ENCODE measurements around the gene CHST11. TPM values are rescaled to one million over a fixed set of nuclear protein-coding genes. Genes with fewer than 3 reads are reported as not detected.
A peak's percentile ranks its signal among the peaks of the same experiment; 100 is the strongest.

Gene CHST11
- total RNA-seq, 4 donors from 2014 or later = 20.8 to 56.7 (median 26.5) TPM

- Histone ChIP-seq H3K4me1 (peaks cover 0 to 46% (median 14%) of the 10 kb centered on the region in 4 donors), H3K27ac (no peak overlapping the region), H3K9me3 (no peaks in the 10 kb centered on the region), H3K27me3 (no peaks in the 10 kb centered on the region), H3K36me3 (no peaks in the 10 kb centered on the region), H3K4me3 (no peak overlapping the region)
- no peak for DNase-seq (ENCODE audit: low spot score in 2 of 2)
- 86 to 88% methylated on average over 8 of the region's 8 CpGs for whole genome bisulfite sequencing, 2 donors
- TF ChIP-seq CTCF (IDR thresholded peaks at IDR 0.05) = no peak
Observed at GRCh38 chr12:104738331-104738730, 281.6 kb downstream of the CHST11 start.

GRCh38 chr12:104738776-104739642, 282.3 kb downstream of the CHST11 start:
- H3K9me3 ChIP-seq = no peaks in the 10 kb centered on the region
- no peak for TF ChIP-seq POLR2A (IDR thresholded peaks at IDR 0.05)
- TF ChIP-seq CTCF (IDR thresholded peaks at IDR 0.05) = no peak
- no peak for TF ChIP-seq EP300 (IDR thresholded peaks at IDR 0.05)
- H3K4me1 ChIP-seq = peaks cover 0 to 46% (median 14%) of the 10 kb centered on the region in 4 donors
- H3K36me3 ChIP-seq = no peaks in the 10 kb centered on the region
- H3K27ac ChIP-seq = no peak overlapping the region
- no peak for DNase-seq (ENCODE audit: low spot score in 2 of 2)
- WGBS, 2 donors = 94 to 95% methylated on average over 14 of the region's 14 CpGs
- no peak overlapping the region for H3K4me3 ChIP-seq
- H3K27me3 ChIP-seq = no peaks in the 10 kb centered on the region

- Histone ChIP-seq H3K27ac (peak overlapping the region in 3 of 4 donors; percentile 42 to 63 (median 43)), H3K36me3 (no peaks in the 10 kb centered on the region), H3K4me3 (no peak overlapping the region), H3K27me3 (no peaks in the 10 kb centered on the region), H3K9me3 (no peaks in the 10 kb centered on the region), H3K4me1 (peaks cover 0 to 43% (median 14%) of the 10 kb centered on the region in 4 donors)
- peak in 1 of 2 donors; percentile 65 for TF ChIP-seq EP300 (IDR thresholded peaks at IDR 0.05)
- no peak for TF ChIP-seq CTCF (IDR thresholded peaks at IDR 0.05)
- 73 to 80% methylated on average over 6 of the region's 6 CpGs for WGBS, 2 donors
- DNase-seq (ENCODE audit: low spot score in 2 of 2) = no peak
Observed at GRCh38 chr12:104740668-104741067, 283.9 kb downstream of the CHST11 start.

GRCh38 chr12:104741077-104741476, 284.3 kb downstream of the CHST11 start:
- no peak for DNase-seq (ENCODE audit: low spot score in 2 of 2)
- no peaks in the 10 kb centered on the region for H3K27me3 ChIP-seq
- peak overlapping the region in 3 of 4 donors; percentile 17 to 63 (median 42) for H3K27ac ChIP-seq
- H3K36me3 ChIP-seq = no peaks in the 10 kb centered on the region
- peaks cover 0 to 39% (median 14%) of the 10 kb centered on the region in 4 donors for H3K4me1 ChIP-seq
- WGBS, 2 donors = 85 to 87% methylated on average over 5 of the region's 5 CpGs
- H3K9me3 ChIP-seq = no peaks in the 10 kb centered on the region
- H3K4me3 ChIP-seq = no peak overlapping the region
- TF ChIP-seq CTCF (IDR thresholded peaks at IDR 0.05) = no peak
- TF ChIP-seq EP300 (IDR thresholded peaks at IDR 0.05) = no peak
- TF ChIP-seq POLR2A (IDR thresholded peaks at IDR 0.05) = no peak
